K562 (cell line): ENCODE measurements around the gene TFE3. TPM values are rescaled to one million over a fixed set of nuclear protein-coding genes. Genes with fewer than 3 reads are reported as not detected.

ENCODE experiments used
- ATAC-seq: fragments of 200-7000 bp; cut with Tn5 transposase; 3 replicates; pipeline ENCODE4 v1.9.1; 2020; ENCODE audit warnings: moderate library complexity
- BruUV-seq: library from RNA; stranded (reverse); fragments of 400-500 nt; replicated peaks from 2 replicates; lab custom pipeline; 2021; lab: Mats Ljungman, UMichigan
- CTCF ChIA-PET: fragments of 300-600 bp; formaldehyde crosslinking; extraction: SDS; loops from one replicate; lab custom pipeline; 2021; ENCODE audit warnings: low intra/inter-chr PET ratio; lab: Yijun Ruan, JAX
- POLR2A ChIA-PET: fragments of 300-600, 350-650 bp; sonication (Branson Sonifier 250); formaldehyde crosslinking; extraction: SDS; loops from one replicate; lab custom pipeline; 2021; ENCODE audit warnings: antibody characterized with exemption, inconsistent platforms; lab: Yijun Ruan, JAX
- DNase-seq, 4 experiments: peaks; one replicate each; pipeline versions ENCODE4 v3.0.0 to v3.0.0-alpha.2; 2011 to 2018; ENCODE audit warnings: low spot score in 3 of 4, mixed read lengths in 3 of 4; ENCODE audit errors: extremely low read depth in 1 of 4
- FAIRE-seq: peaks from 2 replicates; lab custom pipeline; 2011; peaks lifted over from hg19 to GRCh38; lab: Jason Lieb, UNC
- H2AFZ ChIP-seq: 2 replicates; pipeline ENCODE4 v1.6.0; 2011; ENCODE audit warnings: low read depth, low read length, control low read depth, inconsistent platforms
- H3K27ac ChIP-seq: fragments of 200-600 bp; 3 replicates; pipeline ENCODE4 v1.8.0; 2011; ENCODE audit warnings: low read depth, mild to moderate bottlenecking, control low read depth, inconsistent platforms, low read length, moderate library complexity, mixed read lengths; ENCODE audit errors: extremely low read depth
- H3K27me3 ChIP-seq, 2 experiments: fragments of 300-600 bp in 1 of 2; 2 replicates in 1 of 2; 3 replicates in 1 of 2; pipeline versions ENCODE4 v1.6.0 to v1.8.0; 2011; ENCODE audit warnings: inconsistent platforms in 2 of 2, low read length in 2 of 2, mild to moderate bottlenecking in 1 of 2, mixed read lengths in 1 of 2, moderate library complexity in 1 of 2; ENCODE audit not compliant: control insufficient read depth in 2 of 2, insufficient read depth in 2 of 2
- H3K36me3 ChIP-seq: fragments of 300-600 bp; 3 replicates; pipeline ENCODE4 v1.8.0; 2011; ENCODE audit warnings: mild to moderate bottlenecking, low read length, inconsistent platforms; ENCODE audit not compliant: control insufficient read depth, insufficient read depth
- H3K4me1 ChIP-seq, 2 experiments: fragments of 200-600 bp in 1 of 2; replicated peaks in 1 of 2; 2 replicates in 1 of 2; 3 replicates in 1 of 2; pipeline versions ENCODE4 v1.5.1 to v1.8.0; 2011; ENCODE audit warnings: inconsistent platforms in 2 of 2, low read length in 2 of 2, mild to moderate bottlenecking in 1 of 2, mixed read lengths in 1 of 2, moderate library complexity in 1 of 2; ENCODE audit not compliant: control insufficient read depth in 2 of 2, insufficient read depth in 2 of 2
- H3K4me2 ChIP-seq: 2 replicates; pipeline ENCODE4 v1.6.1; 2011; ENCODE audit warnings: low read length, control low read depth, inconsistent platforms, mixed read lengths; ENCODE audit not compliant: insufficient read depth
- H3K4me3 ChIP-seq: fragments of 200-600 bp; sonication (generic), shearing (Covaris generic); 2 replicates; pipeline ENCODE4 v1.5.1; 2016; ENCODE audit warnings: control low read depth, inconsistent platforms
- H3K79me2 ChIP-seq: fragments of 200-600 bp; 3 replicates; pipeline ENCODE4 v1.8.0; 2011; ENCODE audit warnings: low read length, inconsistent platforms; ENCODE audit not compliant: control insufficient read depth, insufficient read depth
- H3K9ac ChIP-seq, 2 experiments: 2 replicates each; pipeline versions ENCODE4 v1.6.0 to v1.6.1; 2011; ENCODE audit warnings: low read depth in 2 of 2, low read length in 2 of 2, control low read depth in 1 of 2, inconsistent platforms in 1 of 2, mild to moderate bottlenecking in 1 of 2, mixed read lengths in 1 of 2; ENCODE audit not compliant: insufficient read depth in 1 of 2
- H3K9me1 ChIP-seq: one replicate; pipeline ENCODE4 v1.6.0; 2011; ENCODE audit warnings: inconsistent platforms, mild to moderate bottlenecking, low read length, moderate library complexity; ENCODE audit not compliant: control insufficient read depth, insufficient read depth
- H3K9me3 ChIP-seq: replicated peaks from 2 replicates; pipeline ENCODE4 v1.5.1; 2011; ENCODE audit warnings: low read depth, low read length, inconsistent platforms; ENCODE audit not compliant: control insufficient read depth, insufficient read depth
- H4K20me1 ChIP-seq: replicated peaks from 2 replicates; pipeline ENCODE4 v1.6.1; 2011; ENCODE audit warnings: low read length, inconsistent platforms, mixed read lengths; ENCODE audit not compliant: control insufficient read depth, insufficient read depth
- CC2D1A ChIP-seq: fragments of 450-650 bp; IDR thresholded peaks from 2 replicates; pipeline ENCODE4 v1.6.1; 2017; ENCODE audit warnings: mild to moderate bottlenecking
- FIP1L1 ChIP-seq: fragments of 200-400 bp; formaldehyde crosslinking; IDR thresholded peaks from 2 replicates; pipeline ENCODE4 v1.6.1; 2018; ENCODE audit warnings: mild to moderate bottlenecking, low read depth, low read length; ENCODE audit not compliant: poor library complexity, severe bottlenecking
- GABPB1 ChIP-seq: sonication (generic); formaldehyde crosslinking; IDR thresholded peaks from 2 replicates; pipeline ENCODE4 v1.8.0; 2022; ENCODE audit warnings: mild to moderate bottlenecking, missing genetic modification reagents
- GATA2 ChIP-seq: sonication (generic); formaldehyde crosslinking; IDR thresholded peaks from 2 replicates; pipeline ENCODE4 v1.4.0; 2020; ENCODE audit warnings: mild to moderate bottlenecking, missing genetic modification reagents
- NFYB ChIP-seq: IDR thresholded peaks from 2 replicates; pipeline ENCODE4 v1.6.1; 2011; ENCODE audit warnings: mild to moderate bottlenecking, moderate library complexity; ENCODE audit not compliant: insufficient read length; ENCODE audit errors: extremely low read depth
- NR2C2 ChIP-seq, 2 experiments: fragments of 200-800 bp in 1 of 2; sonication (Bioruptor generic) in 1 of 2; sonication (generic) in 1 of 2; formaldehyde crosslinking in 1 of 2; IDR thresholded peaks; 2 replicates each; pipeline versions ENCODE4 v1.6.1 to v1.8.0; 2016 to 2022; ENCODE audit warnings: mild to moderate bottlenecking in 1 of 2, missing compliant biosample characterization in 1 of 2, missing genetic modification characterization in 1 of 2, missing genetic modification reagents in 1 of 2
- PHF20 ChIP-seq: fragments of 450-650 bp; IDR thresholded peaks from 2 replicates; pipeline ENCODE4 v1.6.1; 2018; ENCODE audit not compliant: partially characterized antibody
- PURB ChIP-seq: sonication (generic); formaldehyde crosslinking; IDR thresholded peaks from 2 replicates; pipeline ENCODE4 v1.9.0; 2021; ENCODE audit warnings: low read depth, mild to moderate bottlenecking, missing genetic modification reagents
- PYGO2 ChIP-seq: fragments of 450-650 bp; IDR thresholded peaks from 2 replicates; pipeline ENCODE4 v1.6.1; 2016; ENCODE audit warnings: mild to moderate bottlenecking, missing genetic modification characterization, moderate library complexity, missing compliant biosample characterization
- RBM15 ChIP-seq: fragments of 200-400 bp; formaldehyde crosslinking; IDR thresholded peaks from 2 replicates; pipeline ENCODE4 v1.6.1; 2018; ENCODE audit warnings: mild to moderate bottlenecking, low read length, moderate library complexity; ENCODE audit not compliant: insufficient read depth
- RBM34 ChIP-seq: fragments of 200-400 bp; formaldehyde crosslinking; IDR thresholded peaks from 2 replicates; pipeline ENCODE4 v1.6.1; 2018; ENCODE audit warnings: low read length, borderline replicate concordance; ENCODE audit not compliant: insufficient read depth
- RBM39 ChIP-seq: fragments of 200-400 bp; formaldehyde crosslinking; optimal IDR thresholded peaks from 2 replicates; pipeline ENCODE3; 2018; ENCODE audit warnings: low read depth, low read length
- SP2 ChIP-seq: IDR thresholded peaks from 2 replicates; pipeline ENCODE4 v1.6.1; 2011; ENCODE audit warnings: mild to moderate bottlenecking, low read depth, low read length, moderate library complexity; ENCODE audit not compliant: poor library complexity, severe bottlenecking; ENCODE audit errors: extremely low read depth
- ZNF707 ChIP-seq: fragments of 250-450 bp; sonication (Bioruptor Pico); conservative IDR thresholded peaks from 2 replicates; pipeline ENCODE4 v1.8.0; 2022; ENCODE audit warnings: inconsistent platforms, mild to moderate bottlenecking, moderate library complexity
- WGBS: fragments of 100-300 bp; shearing (Covaris generic); methylation state at CpG from one replicate; pipeline ENCODE4 v1.1.6; 2016; ENCODE audit warnings: low coverage, mixed read lengths; ENCODE audit not compliant: insufficient coverage; ENCODE audit errors: missing lambda C conversion rate; 5-methylcytosine and 5-hydroxymethylcytosine counted together
- in situ Hi-C: fragments of 300-500 bp; cut with MboI; formaldehyde crosslinking; loops from 4 replicates; pipeline ENCODE4 v1.15.0; 2018; ENCODE audit warnings: inconsistent platforms, mixed read lengths
- intact Hi-C: fragments of 100-400 bp; cut with micrococcal nuclease; formaldehyde crosslinking; loops from 2 replicates; pipeline ENCODE4 v1.14.2; 2022
- polyA plus RNA-seq, 8 experiments: library from polyadenylated mRNA; depleted of rRNA in 4 of 8; stranded (reverse) in 5 of 8; unstranded in 3 of 8; fragments of >200 nt; fragmentation: Nextera tagmentation in 2 of 8; fragmentation: Illumina TruSeq in 1 of 8; extraction: Ambion mirVana in 2 of 8; extraction: Trizol in 1 of 8; gene quantifications; 2 replicates each; pipeline versions ENCODE4 v1.2.1 to v1.2.3, GENCODE V29; 2011 to 2014; ENCODE audit warnings: inconsistent platforms in 1 of 8, missing spikeins in 1 of 8
- total RNA-seq, 7 experiments: library from RNA; depleted of rRNA in 6 of 7; stranded (reverse); fragments of >200 nt in 6 of 7; fragmentation: Illumina TruSeq in 2 of 7; extraction: Trizol in 2 of 7; gene quantifications; 2 replicates each; pipeline versions ENCODE4 v1.2.1 to v1.2.3, GENCODE V29; 2011 to 2021; ENCODE audit warnings: low replicate concordance in 1 of 7
- TF ChIP-seq, protein P1 (sequence below): sonication (generic); formaldehyde crosslinking; IDR thresholded peaks from 2 replicates; pipeline ENCODE4 v1.8.0; 2022; ENCODE audit warnings: mild to moderate bottlenecking, missing genetic modification reagents, borderline replicate concordance

Gene TFE3
- total and polyA plus RNA-seq, 9 of the 15 experiments (the other 6 are each of a cell fraction or from before 2014, with no cell fraction given) = 1.9 to 20.3 (median 11.9) TPM

DNA sequence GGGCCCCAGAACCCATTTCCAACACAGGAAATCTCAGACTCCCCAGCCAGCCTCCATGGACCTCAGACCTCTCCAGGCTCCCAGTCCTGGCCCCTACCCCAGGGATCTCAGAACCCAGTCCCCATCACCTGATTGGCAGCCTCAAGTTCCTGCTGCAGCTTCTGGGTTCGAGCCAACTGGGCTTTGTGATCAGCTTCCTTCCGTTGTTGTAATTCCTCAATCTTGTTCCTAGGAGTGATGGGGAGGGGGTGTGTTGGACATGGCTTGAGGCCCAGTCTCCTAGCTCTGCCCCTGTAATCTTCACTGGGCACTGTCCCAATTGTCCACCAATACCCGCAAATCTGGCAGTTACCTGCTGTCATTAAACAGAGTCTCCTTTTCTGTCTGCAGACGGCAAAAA is 53.7 kb downstream of the TFE3 start:
- no peaks in the 10 kb centered on the region for H4K20me1 ChIP-seq
- no peaks in the 10 kb centered on the region for H3K79me2 ChIP-seq
- CTCF ChIA-PET = no interaction called here
- no peaks in the 10 kb centered on the region for H3K9me1 ChIP-seq
- FAIRE-seq = no peak
- no peak overlapping the region for H3K27ac ChIP-seq
- POLR2A ChIA-PET = interaction anchor here (0.6 kb wide), 1 partner anchor 32 kb away, joined by 3 read pairs; no protein-coding TSS in a partner anchor
- no peaks in the 10 kb centered on the region for H3K27me3 ChIP-seq
- no peak for ATAC-seq
- H3K9me3 ChIP-seq = no peaks in the 10 kb centered on the region
- H3K9ac ChIP-seq = no peak overlapping the region
- no TSS peak for BruUV-seq
- DNase-seq = no peak
- intact Hi-C loops (no loop called here), in situ Hi-C loops (no loop called here)
- H3K36me3 ChIP-seq = peaks cover 45% of the 10 kb centered on the region; the same call in 2 of the 3 replicates
- TF ChIP-seq NFYB (no peak), NR2C2 (CRISPR knock-in tag; IDR thresholded peaks at IDR 0.05) (no peak), NR2C2 (tag; IDR thresholded peaks at IDR 0.05) (no peak), SP2 (no peak), RBM15 (no peak), RBM39 (no peak)
- TF ChIP-seq, all 486 proteins: peak for 0
- H2AFZ ChIP-seq = no peak overlapping the region
- H3K4me1 ChIP-seq = no peaks in the 10 kb centered on the region
- no peak overlapping the region for H3K4me3 ChIP-seq
- 87% methylated on average over 4 of the region's 4 CpGs for WGBS
- H3K4me2 ChIP-seq = no peak overlapping the region

DNA sequence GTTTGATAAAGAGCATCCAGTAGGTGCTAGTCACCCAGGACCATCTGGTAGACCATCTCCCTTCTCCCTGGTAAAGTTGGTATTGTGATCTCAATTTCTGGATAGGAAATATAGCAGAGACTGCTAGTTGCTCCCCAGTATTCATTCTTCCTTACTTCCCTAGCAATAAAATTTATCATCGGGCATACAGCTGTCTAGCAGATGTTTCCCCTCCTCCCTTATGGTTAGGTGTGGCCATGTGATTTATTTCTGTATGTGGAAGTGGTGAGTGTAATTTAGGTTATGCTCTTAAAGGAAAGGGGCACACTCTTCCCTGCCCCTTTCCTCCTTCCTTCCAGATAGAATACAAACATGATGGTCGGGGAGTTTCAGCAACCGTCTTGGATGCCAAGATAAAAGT is 59.3 kb downstream of the TFE3 start:
- CTCF ChIA-PET = no interaction called here
- WGBS = 82% methylated on average over 3 of the region's 3 CpGs
- H3K27ac ChIP-seq = no peak overlapping the region
- in situ Hi-C loops = no loop called here
- H3K4me3 ChIP-seq = no peak overlapping the region
- H3K9me1 ChIP-seq = no peaks in the 10 kb centered on the region
- no peak for ATAC-seq
- DNase-seq = no peak
- H3K27me3 ChIP-seq = no peaks in the 10 kb centered on the region
- FAIRE-seq = no peak
- H3K36me3 ChIP-seq = peaks cover 57% of the 10 kb centered on the region; the same call in 2 of the 3 replicates
- no peak overlapping the region for H2AFZ ChIP-seq
- POLR2A ChIA-PET = no interaction called here
- peaks cover 5 to 8% of the 10 kb centered on the region in 2 experiments; a peak in 3 of 5 replicates for H3K4me1 ChIP-seq
- H3K9ac ChIP-seq = no peak overlapping the region
- H3K4me2 ChIP-seq = no peak overlapping the region
- H4K20me1 ChIP-seq = no peaks in the 10 kb centered on the region
- no TSS peak for BruUV-seq
- no peaks in the 10 kb centered on the region for H3K9me3 ChIP-seq
- H3K79me2 ChIP-seq = no peaks in the 10 kb centered on the region
- intact Hi-C loops = no loop called here
- TF ChIP-seq PYGO2 (tag) (no peak), ZNF707 (CRISPR knock-in tag) (no peak), GABPB1 (CRISPR knock-in tag) (no peak), GATA2 (no peak), CC2D1A (no peak), RBM34 (no peak), PURB (CRISPR knock-in tag) (no peak), FIP1L1 (no peak), PHF20 (no peak)
- TF ChIP-seq, protein P1, sequence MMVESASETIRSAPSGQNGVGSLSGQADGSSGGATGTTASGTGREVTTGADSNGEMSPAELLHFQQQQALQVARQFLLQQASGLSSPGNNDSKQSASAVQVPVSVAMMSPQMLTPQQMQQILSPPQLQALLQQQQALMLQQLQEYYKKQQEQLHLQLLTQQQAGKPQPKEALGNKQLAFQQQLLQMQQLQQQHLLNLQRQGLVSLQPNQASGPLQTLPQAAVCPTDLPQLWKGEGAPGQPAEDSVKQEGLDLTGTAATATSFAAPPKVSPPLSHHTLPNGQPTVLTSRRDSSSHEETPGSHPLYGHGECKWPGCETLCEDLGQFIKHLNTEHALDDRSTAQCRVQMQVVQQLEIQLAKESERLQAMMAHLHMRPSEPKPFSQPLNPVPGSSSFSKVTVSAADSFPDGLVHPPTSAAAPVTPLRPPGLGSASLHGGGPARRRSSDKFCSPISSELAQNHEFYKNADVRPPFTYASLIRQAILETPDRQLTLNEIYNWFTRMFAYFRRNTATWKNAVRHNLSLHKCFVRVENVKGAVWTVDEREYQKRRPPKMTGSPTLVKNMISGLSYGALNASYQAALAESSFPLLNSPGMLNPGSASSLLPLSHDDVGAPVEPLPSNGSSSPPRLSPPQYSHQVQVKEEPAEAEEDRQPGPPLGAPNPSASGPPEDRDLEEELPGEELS (CRISPR knock-in tag) = no peak
